HepG2 (cell line): ENCODE data around the gene SSC4D. TPM values are rescaled to one million over a fixed set of nuclear protein-coding genes. Genes with fewer than 3 reads are reported as not detected.

Source experiments
- FOXP4 ChIP-seq: sonication (generic); formaldehyde crosslinking; IDR thresholded peaks from 2 replicates; pipeline ENCODE4 v1.4.0; 2020; ENCODE audit warnings: missing genetic modification reagents
- ISL2 ChIP-seq: sonication (generic); formaldehyde crosslinking; IDR thresholded peaks from 2 replicates; pipeline ENCODE4 v1.5.0; 2020; ENCODE audit warnings: missing genetic modification reagents
- KDM1A ChIP-seq: IDR thresholded peaks from 2 replicates; pipeline ENCODE4 v1.6.1; 2016; ENCODE audit warnings: missing compliant biosample characterization
- NCOA2 ChIP-seq: sonication (generic); formaldehyde crosslinking; IDR thresholded peaks from 2 replicates; pipeline ENCODE4 v1.8.0; 2022; ENCODE audit warnings: inconsistent platforms
- NR2F2 ChIP-seq: IDR thresholded peaks from 2 replicates; pipeline ENCODE4 v1.6.1; 2012; ENCODE audit warnings: low read depth, inconsistent platforms, borderline replicate concordance
- PPARG ChIP-seq: conservative IDR thresholded peaks from 2 replicates; pipeline ENCODE4 v1.6.1; 2016; ENCODE audit warnings: missing biosample characterization, missing genetic modification reagents
- RBFOX2 ChIP-seq: fragments of 200-400 bp; formaldehyde crosslinking; IDR thresholded peaks from 2 replicates; pipeline ENCODE4 v1.6.1; 2017; ENCODE audit warnings: low read depth, mild to moderate bottlenecking, low read length
- RXRA ChIP-seq: sonication (generic); formaldehyde crosslinking; IDR thresholded peaks from 2 replicates; pipeline ENCODE4 v1.5.1; 2020; ENCODE audit warnings: missing genetic modification reagents
- SMAD3 ChIP-seq: sonication (generic); formaldehyde crosslinking; IDR thresholded peaks from 2 replicates; pipeline ENCODE4 v1.4.0; 2020; ENCODE audit warnings: missing genetic modification reagents
- SOX5 ChIP-seq: IDR thresholded peaks from 2 replicates; pipeline ENCODE4 v1.6.1; 2016; ENCODE audit warnings: borderline replicate concordance
- SOX6 ChIP-seq, 2 experiments: fragments of 450-650 bp in 1 of 2; sonication (generic) in 1 of 2; formaldehyde crosslinking in 1 of 2; IDR thresholded peaks; 2 replicates each; pipeline versions ENCODE4 v1.4.0 to v1.6.1; 2017 to 2020; ENCODE audit warnings: antibody characterized with exemption in 1 of 2, mild to moderate bottlenecking in 1 of 2, missing genetic modification reagents in 1 of 2
- ZBTB49 ChIP-seq: sonication (generic); formaldehyde crosslinking; IDR thresholded peaks from 2 replicates; pipeline ENCODE4 v1.4.0; 2020; ENCODE audit warnings: missing genetic modification reagents, borderline replicate concordance
- ZNF292 ChIP-seq: sonication (generic); formaldehyde crosslinking; IDR thresholded peaks from 2 replicates; pipeline ENCODE4 v1.8.1; 2022; ENCODE audit warnings: mild to moderate bottlenecking, low read depth, missing genetic modification reagents, borderline replicate concordance
- ZNF331 ChIP-seq: sonication (generic); formaldehyde crosslinking; IDR thresholded peaks from 2 replicates; pipeline ENCODE4 v1.4.0; 2020; ENCODE audit warnings: missing genetic modification reagents
- ZNF510 ChIP-seq: sonication (generic); formaldehyde crosslinking; IDR thresholded peaks from 2 replicates; pipeline ENCODE4 v1.4.0; 2020; ENCODE audit warnings: low read depth, mild to moderate bottlenecking, missing genetic modification reagents
- ZNF609 ChIP-seq: sonication (generic); formaldehyde crosslinking; IDR thresholded peaks from 2 replicates; pipeline ENCODE4 v1.4.0; 2020; ENCODE audit warnings: mild to moderate bottlenecking, missing genetic modification reagents, borderline replicate concordance
- ZNF740 ChIP-seq: sonication (generic); formaldehyde crosslinking; IDR thresholded peaks from 2 replicates; pipeline ENCODE4 v1.4.0; 2020; ENCODE audit warnings: missing genetic modification reagents
- ZNF784 ChIP-seq: sonication (generic); formaldehyde crosslinking; IDR thresholded peaks from 2 replicates; pipeline ENCODE4 v1.5.1; 2020; ENCODE audit warnings: missing genetic modification reagents, mild to moderate bottlenecking, borderline replicate concordance
- polyA plus RNA-seq, 8 experiments: library from polyadenylated mRNA; depleted of rRNA in 3 of 8; stranded (reverse) in 7 of 8; unstranded in 1 of 8; fragments of >200 nt; fragmentation: Illumina TruSeq in 4 of 8; extraction: Trizol in 4 of 8; gene quantifications; 2 replicates each; pipeline versions ENCODE4 v1.2.1 to v1.2.3, GENCODE V29; 2011 to 2016; ENCODE audit warnings: low read depth in 4 of 8, missing spikeins in 1 of 8, mixed read lengths in 1 of 8; ENCODE audit not compliant: insufficient read depth in 1 of 8
- total RNA-seq, 5 experiments: library from RNA; depleted of rRNA; stranded (reverse); fragments of >200 nt; fragmentation: Illumina TruSeq; extraction: Trizol; gene quantifications; 2 replicates each; pipeline ENCODE4 v1.2.3, GENCODE V29; 2016; ENCODE audit warnings: low read depth in 1 of 5

SSC4D gene
- total and polyA plus RNA-seq, 2 of the 13 experiments (the other 11 are each of a cell fraction or from before 2014, with no cell fraction given), result 33.3 to 63.8 TPM

- TF ChIP-seq ZBTB49 (CRISPR knock-in tag) (no peak), NCOA2 (CRISPR knock-in tag) (peak; percentile 50; the same call in 1 of the 2 replicates), ISL2 (CRISPR knock-in tag) (peak; percentile 50; the same call in 1 of the 2 replicates), ZNF510 (CRISPR knock-in tag) (0 out of 2 replicates have a peak, but pooled peaks have one; percentile 18), SOX5 (CRISPR knock-in tag) (peak; percentile 86), ZNF331 (CRISPR knock-in tag) (peak; percentile 66; the same call in 1 of the 2 replicates), RXRA (CRISPR knock-in tag) (peak; percentile 33; the same call in 1 of the 2 replicates), SMAD3 (CRISPR knock-in tag) (no peak), PPARG (0 out of 2 replicates have a peak, but pooled peaks have one; percentile 49), SOX6 (IDR thresholded peaks at IDR 0.05) (no peak), SOX6 (CRISPR knock-in tag; IDR thresholded peaks at IDR 0.05) (peak; percentile 94), KDM1A (CRISPR knock-in tag) (no peak; the same call in 1 of the 2 replicates), ZNF740 (CRISPR knock-in tag) (peak; percentile 84; the same call in 1 of the 2 replicates), FOXP4 (CRISPR knock-in tag) (peak; percentile 23; the same call in 1 of the 2 replicates), RBFOX2 (peak; percentile 40; the same call in 1 of the 2 replicates), NR2F2 (no peak), ZNF784 (CRISPR knock-in tag) (no peak), ZNF609 (CRISPR knock-in tag) (peak; percentile 55; the same call in 1 of the 2 replicates), ZNF292 (CRISPR knock-in tag) (0 out of 2 replicates have a peak, but pooled peaks have one; percentile 31)
These were observed 1.4 kb downstream of the SSC4D start (continued) for GRCh38 chr7:76408121-76408560.
